Psoas muscle (tissue), 8 donors: ENCODE data around the gene MMS19. TPM values are rescaled to one million over a fixed set of nuclear protein-coding genes. Genes with fewer than 3 reads are reported as not detected.
A peak's percentile ranks its signal among the peaks of the same experiment; 100 is the strongest.

Source experiments
- ATAC-seq, 4 donors: fragments of 200-7000 bp; cut with Tn5 transposase; one replicate each; pipeline ENCODE4 v1.9.1; 2020; ENCODE audit warnings: moderate library complexity in 3 of 4, mild to moderate bottlenecking in 2 of 4
- DNase-seq, 2 donors: peaks; one replicate each; pipeline ENCODE4 v3.0.0-alpha.2; 2020
- H3K27ac ChIP-seq: fragments of 200-600 bp; one replicate; pipeline ENCODE4 v1.8.0; 2022
- H3K27me3 ChIP-seq, 3 donors: fragments of 200-600 bp in 1 of 3; one replicate each; pipeline versions ENCODE4 v1.6.1 to v1.8.0; 2013 to 2022; ENCODE audit warnings: low read length in 2 of 3, mild to moderate bottlenecking in 2 of 3, moderate library complexity in 1 of 3; ENCODE audit not compliant: insufficient read depth in 3 of 3
- H3K36me3 ChIP-seq, 2 donors: fragments of 200-600 bp in 1 of 2; one replicate each; pipeline versions ENCODE4 v1.6.1 to v1.8.0; 2013 to 2022; ENCODE audit warnings: low read depth in 1 of 2, mild to moderate bottlenecking in 1 of 2, moderate library complexity in 1 of 2; ENCODE audit not compliant: insufficient read depth in 1 of 2
- H3K4me1 ChIP-seq: fragments of 200-600 bp; one replicate; pipeline ENCODE4 v1.8.0; 2022
- H3K4me3 ChIP-seq: fragments of 200-600 bp; one replicate; pipeline ENCODE4 v1.8.0; 2022; ENCODE audit warnings: mild to moderate bottlenecking
- H3K9me3 ChIP-seq: fragments of 200-600 bp; one replicate; pipeline ENCODE4 v1.8.0; 2022
- WGBS, 3 donors: extraction: QIAGEN DNeasy Blood & Tissue Kit; methylation state at CpG; one replicate each; pipeline versions ENCODE4 v1.1.6 to v1.1.7; 2013; 5-methylcytosine and 5-hydroxymethylcytosine counted together
- intact Hi-C, 2 donors: fragments of 100-400 bp; cut with DNase I; formaldehyde crosslinking; loops; one replicate each; pipeline versions ENCODE4 v1.11.0 to v1.14.2; 2022
- polyA plus RNA-seq, 3 donors: library from polyadenylated mRNA; stranded (reverse); fragments of 200-250 nt; gene quantifications; one replicate each; pipeline ENCODE4 v1.2.3, GENCODE V29; 2013
- total RNA-seq, 4 donors: library from RNA; stranded (reverse); fragmentation: NEBNext Ultra II Directional in 2 of 4; extraction: Animal tissue kit (Norgen Biotek cat#: 25700) in 2 of 4; gene quantifications; one replicate each; pipeline versions ENCODE4 v1.2.1 to v1.2.4, GENCODE V29; 2021 to 2023
- TF ChIP-seq, protein P1 (sequence below): fragments of 200-600 bp; IDR thresholded peaks from one replicate; pipeline ENCODE4 v1.8.0; 2022; ENCODE audit warnings: antibody characterized with exemption
- donor health status: healthy with polysubstance abuse.
- donor health status: DM: no; HTN: no; CAD: no; lungs with moderate emphysema.
- donor health status: Bipolar disorder and iron deficiency.
- donor health status: healthy.
- donor health status: DM: yes; HTN: yes; CAD: no.
- donor health status: DM: no; HTN: no; CAD: no.
- donor health status: DM: no; HTN: no; CAD: no.
- donor health status: DM: yes; HTN: yes; CAD: no.

The MMS19 gene
- total and polyA plus RNA-seq, 7 donors: 29.8 to 47.6 (median 35.1) TPM

DNA sequence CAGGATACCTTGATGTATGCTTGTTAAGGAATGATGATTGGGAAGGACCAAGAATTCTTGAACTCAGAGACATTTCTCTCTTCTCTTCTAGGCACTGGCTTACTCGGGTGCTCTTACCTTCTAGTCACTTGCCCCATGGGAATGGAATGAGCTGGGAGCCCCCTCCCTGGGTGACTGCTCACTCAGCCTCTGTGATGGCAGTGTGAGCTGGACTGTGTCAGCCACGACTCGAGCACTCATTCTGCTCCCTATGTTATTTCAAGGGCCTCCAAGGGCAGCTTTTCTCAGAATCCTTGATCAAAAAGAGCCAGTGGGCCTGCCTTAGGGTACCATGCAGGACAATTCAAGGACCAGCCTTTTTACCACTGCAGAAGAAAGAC, 41.5 kb downstream of the MMS19 start:
- Histone ChIP-seq H3K27me3 (no peaks in the 10 kb centered on the region), H3K27ac (no peak overlapping the region), H3K36me3 (peaks cover 23 to 90% of the 10 kb centered on the region in 2 donors), H3K9me3 (no peaks in the 10 kb centered on the region), H3K4me3 (no peak overlapping the region), H3K4me1 (no peaks in the 10 kb centered on the region)
- intact Hi-C loops: no loop called here
- ATAC-seq: no peak
- TF ChIP-seq, protein P1, sequence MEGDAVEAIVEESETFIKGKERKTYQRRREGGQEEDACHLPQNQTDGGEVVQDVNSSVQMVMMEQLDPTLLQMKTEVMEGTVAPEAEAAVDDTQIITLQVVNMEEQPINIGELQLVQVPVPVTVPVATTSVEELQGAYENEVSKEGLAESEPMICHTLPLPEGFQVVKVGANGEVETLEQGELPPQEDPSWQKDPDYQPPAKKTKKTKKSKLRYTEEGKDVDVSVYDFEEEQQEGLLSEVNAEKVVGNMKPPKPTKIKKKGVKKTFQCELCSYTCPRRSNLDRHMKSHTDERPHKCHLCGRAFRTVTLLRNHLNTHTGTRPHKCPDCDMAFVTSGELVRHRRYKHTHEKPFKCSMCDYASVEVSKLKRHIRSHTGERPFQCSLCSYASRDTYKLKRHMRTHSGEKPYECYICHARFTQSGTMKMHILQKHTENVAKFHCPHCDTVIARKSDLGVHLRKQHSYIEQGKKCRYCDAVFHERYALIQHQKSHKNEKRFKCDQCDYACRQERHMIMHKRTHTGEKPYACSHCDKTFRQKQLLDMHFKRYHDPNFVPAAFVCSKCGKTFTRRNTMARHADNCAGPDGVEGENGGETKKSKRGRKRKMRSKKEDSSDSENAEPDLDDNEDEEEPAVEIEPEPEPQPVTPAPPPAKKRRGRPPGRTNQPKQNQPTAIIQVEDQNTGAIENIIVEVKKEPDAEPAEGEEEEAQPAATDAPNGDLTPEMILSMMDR: no peak
- WGBS, 3 donors: 66 to 72% (median 69%) methylated on average over 3 of the region's 3 CpGs
- no peak for DNase-seq

DNA sequence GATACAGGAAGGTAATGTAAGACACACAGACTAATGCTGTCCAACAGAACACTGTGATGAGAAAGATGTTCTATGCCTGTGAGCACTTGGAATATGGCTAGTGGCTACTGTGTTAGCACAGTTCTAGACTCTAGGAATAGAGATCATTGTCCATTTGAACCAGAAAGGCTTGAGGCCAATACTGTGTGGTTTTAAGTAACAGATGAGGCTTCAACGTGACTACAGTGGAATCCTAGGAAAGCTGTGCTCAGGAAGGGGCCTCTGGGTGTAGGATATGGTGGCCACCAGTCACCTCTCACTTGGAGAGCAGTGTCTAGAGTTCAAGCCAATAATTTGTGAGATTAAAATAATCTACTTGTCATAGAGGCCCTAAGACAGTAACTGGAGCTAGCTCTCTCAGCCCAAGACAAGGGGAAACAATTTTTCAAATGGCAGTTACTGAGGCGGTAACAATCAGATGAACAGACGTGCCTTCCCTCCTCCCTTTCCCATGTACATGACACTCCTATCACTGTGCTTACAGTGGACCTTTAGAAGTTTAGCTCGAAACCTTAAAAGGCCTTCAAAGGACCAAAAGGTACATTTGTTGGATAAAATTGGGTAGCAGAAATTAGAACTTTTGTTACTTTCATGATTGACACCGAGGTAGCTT, 42.1 kb downstream of the MMS19 start:
- no peak for ATAC-seq
- no peak for DNase-seq
- Histone ChIP-seq H3K4me3 (no peak overlapping the region), H3K27me3 (no peaks in the 10 kb centered on the region), H3K9me3 (no peaks in the 10 kb centered on the region), H3K27ac (no peak overlapping the region), H3K36me3 (peaks cover 18 to 88% of the 10 kb centered on the region in 2 donors), H3K4me1 (no peaks in the 10 kb centered on the region)
- WGBS, 3 donors: 57 to 72% (median 70%) methylated on average over 5 of the region's 5 CpGs
- TF ChIP-seq, protein P1: no peak
- intact Hi-C loops: no loop called here

DNA sequence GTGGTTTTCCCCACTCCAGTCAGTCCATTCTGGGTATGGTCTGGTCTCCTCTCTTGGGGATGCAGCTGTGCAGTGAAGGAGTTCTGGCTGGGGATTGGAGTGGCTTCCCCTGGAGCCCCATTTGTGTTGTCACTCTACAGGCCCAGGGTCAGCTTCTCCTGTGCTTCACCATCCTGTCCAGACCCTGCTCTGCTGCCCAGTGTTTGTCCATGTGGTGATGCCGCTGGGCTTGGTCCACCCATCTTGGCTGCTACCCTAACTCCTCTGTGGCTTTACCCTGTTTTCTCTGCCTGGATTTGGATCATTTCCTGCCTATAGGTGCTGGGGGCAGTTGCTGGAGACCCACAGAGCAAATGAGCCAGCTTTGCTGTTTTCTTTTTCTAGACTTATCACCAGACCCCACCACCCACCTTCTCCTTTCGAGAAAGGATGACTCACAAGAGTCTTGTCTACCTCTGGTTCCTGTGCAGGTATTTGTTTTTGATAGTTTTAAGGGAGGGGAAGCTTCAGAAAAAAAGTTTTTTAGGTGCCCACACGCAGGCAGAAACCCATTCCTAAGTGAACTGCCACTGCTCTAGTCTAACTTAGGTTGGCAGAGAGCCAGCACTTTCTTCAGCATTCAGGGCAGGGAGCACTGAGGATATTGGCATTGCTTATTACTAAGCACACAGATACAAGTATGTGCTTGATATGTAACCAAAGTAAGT, 43.7 kb downstream of the MMS19 start:
- DNase-seq: no peak
- H3K4me1 ChIP-seq: peaks cover 7% of the 10 kb centered on the region
- 62 to 78% (median 66%) methylated on average over 3 of the region's 3 CpGs for WGBS, 3 donors
- TF ChIP-seq, protein P1: no peak
- H3K36me3 ChIP-seq: peaks cover 5 to 72% of the 10 kb centered on the region in 2 donors
- H3K9me3 ChIP-seq: no peaks in the 10 kb centered on the region
- H3K27me3 ChIP-seq: no peaks in the 10 kb centered on the region
- no peak overlapping the region for H3K27ac ChIP-seq
- intact Hi-C loops: no loop called here
- ATAC-seq: peak in 2 of 4 donors; percentile 14 to 56
- no peak overlapping the region for H3K4me3 ChIP-seq

DNA sequence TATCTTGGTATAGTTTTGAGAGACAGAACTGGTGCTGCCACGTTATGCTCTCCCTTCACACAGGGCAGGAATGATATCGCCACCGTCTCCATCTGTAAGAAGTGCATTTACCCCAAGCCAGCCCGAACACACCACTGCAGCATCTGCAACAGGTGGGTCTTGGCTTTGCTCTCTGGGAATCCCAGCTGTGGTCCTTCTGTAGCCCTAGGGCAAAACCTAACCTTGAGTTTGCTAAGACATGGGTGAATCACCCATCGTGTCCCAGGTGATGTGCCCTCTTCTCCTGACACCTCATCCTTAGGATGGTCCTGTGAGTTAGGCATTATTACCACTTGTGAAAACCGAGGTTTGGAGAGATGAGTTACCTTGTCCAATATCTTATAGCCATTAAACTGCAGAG, 45.9 kb downstream of the MMS19 start:
- Histone ChIP-seq H3K36me3 (peaks cover 3 to 50% of the 10 kb centered on the region in 2 donors), H3K27ac (no peak overlapping the region)

More for the DNA sequence above, 45.9 kb downstream of the MMS19 start:
- DNase-seq (no peak), ATAC-seq (no peak)
- H3K4me1 ChIP-seq: peaks cover 14% of the 10 kb centered on the region
- no peaks in the 10 kb centered on the region for H3K27me3 ChIP-seq
- no peak overlapping the region for H3K4me3 ChIP-seq
- H3K9me3 ChIP-seq: no peaks in the 10 kb centered on the region
- intact Hi-C loops: no loop called here
- 84 to 90% (median 84%) methylated on average over 6 of the region's 6 CpGs for WGBS, 3 donors
- TF ChIP-seq, protein P1: no peak
